Left ventricle myocardium inferior (tissue), 1 donor: ENCODE data around the gene CCSER2. TPM values are rescaled to one million over a fixed set of nuclear protein-coding genes. Genes with fewer than 3 reads are reported as not detected.
A peak's percentile ranks its signal among the peaks of the same experiment; 100 is the strongest.

Source experiments
- DNase-seq: peaks from one replicate; pipeline ENCODE4 v3.0.0-alpha.2; 2020
- H3K27ac ChIP-seq: fragments of 200-600 bp; replicated peaks from 2 replicates; pipeline ENCODE4 v1.8.0; 2021
- H3K27me3 ChIP-seq: fragments of 200-600 bp; 2 replicates; pipeline ENCODE4 v1.8.0; 2021; ENCODE audit warnings: low read depth
- H3K36me3 ChIP-seq: fragments of 200-600 bp; 2 replicates; pipeline ENCODE4 v1.8.0; 2021
- H3K4me1 ChIP-seq: fragments of 200-600 bp; 2 replicates; pipeline ENCODE4 v1.8.0; 2021
- H3K4me3 ChIP-seq: fragments of 200-600 bp; 2 replicates; pipeline ENCODE4 v1.8.0; 2021; ENCODE audit warnings: mild to moderate bottlenecking, moderate library complexity
- H3K9me3 ChIP-seq: fragments of 200-600 bp; replicated peaks from 2 replicates; pipeline ENCODE4 v1.8.0; 2021
- CTCF ChIP-seq: fragments of 200-600 bp; IDR thresholded peaks from 2 replicates; pipeline ENCODE4 v1.8.0; 2021; ENCODE audit warnings: antibody characterized with exemption, mild to moderate bottlenecking, borderline replicate concordance
- intact Hi-C: fragments of 100-400 bp; cut with micrococcal nuclease; formaldehyde crosslinking; loops from one replicate; pipeline ENCODE4 v1.11.0; 2022
- total RNA-seq: library from RNA; stranded (reverse); fragmentation: NEBNext Ultra II Directional; extraction: Animal tissue kit (Norgen Biotek cat#: 25700); gene quantifications from one replicate; pipeline ENCODE4 v1.2.1, GENCODE V29; 2021
- donor health status: DM: no; HTN: yes; CAD: no; lungs with severe emphysema.

CCSER2 gene
- total RNA-seq, 1 donor from 2014 or later = 175 TPM

GRCh38 chr10:84348860-84349259, 20.5 kb downstream of the CCSER2 start:
- intact Hi-C loops = no loop called here
- no peak for TF ChIP-seq CTCF
- DNase-seq = no peak
- H3K27me3 ChIP-seq = no peaks in the 10 kb centered on the region
- H3K36me3 ChIP-seq = no peaks in the 10 kb centered on the region
- H3K9me3 ChIP-seq = no peaks in the 10 kb centered on the region
- peaks cover 74% of the 10 kb centered on the region for H3K4me1 ChIP-seq
- peak overlapping the region; percentile 59 for H3K27ac ChIP-seq
- H3K4me3 ChIP-seq = no peak overlapping the region

GRCh38 chr10:84352251-84352842, 24.0 kb downstream of the CCSER2 start:
- Histone ChIP-seq H3K27me3 (no peaks in the 10 kb centered on the region), H3K27ac (no peak overlapping the region), H3K9me3 (no peaks in the 10 kb centered on the region), H3K36me3 (no peaks in the 10 kb centered on the region), H3K4me1 (peaks cover 60% of the 10 kb centered on the region), H3K4me3 (no peak overlapping the region)
- TF ChIP-seq CTCF = peak; percentile 76
- no peak for DNase-seq
- intact Hi-C loops = no loop called here

- H3K4me1 ChIP-seq = peaks cover 64% of the 10 kb centered on the region
- no peaks in the 10 kb centered on the region for H3K36me3 ChIP-seq
- no peak for TF ChIP-seq CTCF
- intact Hi-C loops = no loop called here
- no peak overlapping the region for H3K27ac ChIP-seq
- H3K9me3 ChIP-seq = no peaks in the 10 kb centered on the region
- DNase-seq = no peak
- H3K27me3 ChIP-seq = no peaks in the 10 kb centered on the region
- no peak overlapping the region for H3K4me3 ChIP-seq
Observed at GRCh38 chr10:84353052-84353803, 24.8 kb downstream of the CCSER2 start.

GRCh38 chr10:84354623-84355022, 26.2 kb downstream of the CCSER2 start:
- no peak for TF ChIP-seq CTCF
- no peaks in the 10 kb centered on the region for H3K9me3 ChIP-seq
- peaks cover 64% of the 10 kb centered on the region for H3K4me1 ChIP-seq
- H3K27me3 ChIP-seq = no peaks in the 10 kb centered on the region
- intact Hi-C loops = no loop called here
- no peak overlapping the region for H3K4me3 ChIP-seq
- no peaks in the 10 kb centered on the region for H3K36me3 ChIP-seq
- no peak for DNase-seq
- no peak overlapping the region for H3K27ac ChIP-seq

GRCh38 chr10:84355106-84355505, 26.7 kb downstream of the CCSER2 start:
- no peak overlapping the region for H3K4me3 ChIP-seq
- H3K4me1 ChIP-seq = peaks cover 64% of the 10 kb centered on the region
- intact Hi-C loops = no loop called here

More at GRCh38 chr10:84355106-84355505, 26.7 kb downstream of the CCSER2 start:
- Histone ChIP-seq H3K9me3 (no peaks in the 10 kb centered on the region), H3K27me3 (no peaks in the 10 kb centered on the region), H3K27ac (no peak overlapping the region), H3K36me3 (no peaks in the 10 kb centered on the region)
- no peak for DNase-seq
- TF ChIP-seq CTCF = no peak
